Astrocyte of the hippocampus (primary cell): Measurements from ENCODE around the gene TM4SF4.
"Not testable (repeated sequence)": the region's sequence is repeated elsewhere in the genome, so short reads cannot be mapped to it uniquely, and the experiment has no call there.

ENCODE experiments used
- DNase-seq: peaks from one replicate; pipeline ENCODE4 v3.0.0; 2011; ENCODE audit warnings: low read depth, low spot score

The TM4SF4 gene, protein sequence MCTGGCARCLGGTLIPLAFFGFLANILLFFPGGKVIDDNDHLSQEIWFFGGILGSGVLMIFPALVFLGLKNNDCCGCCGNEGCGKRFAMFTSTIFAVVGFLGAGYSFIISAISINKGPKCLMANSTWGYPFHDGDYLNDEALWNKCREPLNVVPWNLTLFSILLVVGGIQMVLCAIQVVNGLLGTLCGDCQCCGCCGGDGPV

DNA sequence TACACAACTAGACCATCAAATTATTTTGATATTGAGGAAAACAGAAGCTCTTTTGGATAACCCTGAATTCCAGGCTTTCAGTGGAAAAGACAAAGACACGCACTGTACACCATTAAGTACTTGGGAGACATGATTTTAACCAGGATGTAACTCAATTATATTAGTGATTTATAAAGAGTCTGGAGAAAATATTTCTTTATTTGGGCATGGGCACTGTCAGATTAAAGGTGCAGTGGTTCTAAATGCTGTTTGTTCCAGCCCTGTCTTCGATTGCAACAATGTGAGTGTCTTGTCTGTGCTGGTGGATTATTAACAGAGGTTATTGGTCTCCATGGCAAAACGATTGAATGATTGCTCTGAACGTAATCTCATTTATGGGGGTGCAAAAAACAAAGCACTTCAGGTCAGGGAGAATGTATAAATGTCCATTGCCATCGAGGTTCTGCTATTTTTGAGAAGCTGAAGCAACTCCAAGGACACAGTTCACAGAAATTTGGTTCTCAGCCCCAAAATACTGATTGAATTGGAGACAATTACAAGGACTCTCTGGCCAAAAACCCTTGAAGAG, at the start of gene TM4SF4:
TSS of gene TM4SF4 (plus strand) at position 448 of the 568 bp plus-strand sequence. CDS start 181 bp downstream, outside the sequence.
- no peak for DNase-seq

DNA sequence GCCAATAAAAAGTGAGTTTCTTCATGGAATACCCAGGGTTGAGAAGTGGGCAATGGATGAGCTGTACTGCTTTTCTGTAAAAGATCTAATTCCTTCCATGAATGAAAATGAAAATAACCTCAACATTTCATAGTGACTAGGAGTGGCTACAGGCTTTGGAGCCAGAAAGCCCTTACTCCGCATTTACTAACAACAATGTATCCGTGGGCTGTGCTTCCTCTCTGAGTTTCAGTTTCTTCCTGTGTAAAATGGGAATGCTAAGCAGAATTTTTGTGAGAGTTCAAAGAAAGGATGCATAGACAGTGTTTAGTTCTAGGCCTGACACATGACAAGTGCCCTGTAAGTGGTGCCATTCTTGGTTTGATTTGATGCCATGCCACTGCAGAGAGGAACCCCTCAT, 49.6 kb upstream of the TM4SF4 start:
- DNase-seq, result no peak

DNA sequence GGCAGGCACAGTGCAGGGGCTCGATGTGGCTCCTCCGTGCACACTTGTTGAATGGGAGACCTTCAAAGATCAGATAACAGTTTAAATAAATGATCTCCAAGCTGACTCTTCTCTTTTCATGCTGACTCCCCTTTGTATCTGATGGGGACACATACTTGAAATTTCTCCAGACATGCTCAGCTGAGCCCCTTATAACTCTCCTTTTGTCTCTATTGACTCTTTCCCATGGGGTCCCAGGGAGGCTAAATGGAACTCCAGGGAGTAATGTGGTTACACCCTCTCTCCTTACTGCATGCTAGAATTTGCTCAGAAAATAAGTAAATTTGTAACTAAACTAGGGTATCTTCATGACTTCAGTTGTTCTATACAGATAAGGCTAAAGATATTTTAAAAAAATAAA, 48.2 kb upstream of the TM4SF4 start:
- no peak for DNase-seq

DNA sequence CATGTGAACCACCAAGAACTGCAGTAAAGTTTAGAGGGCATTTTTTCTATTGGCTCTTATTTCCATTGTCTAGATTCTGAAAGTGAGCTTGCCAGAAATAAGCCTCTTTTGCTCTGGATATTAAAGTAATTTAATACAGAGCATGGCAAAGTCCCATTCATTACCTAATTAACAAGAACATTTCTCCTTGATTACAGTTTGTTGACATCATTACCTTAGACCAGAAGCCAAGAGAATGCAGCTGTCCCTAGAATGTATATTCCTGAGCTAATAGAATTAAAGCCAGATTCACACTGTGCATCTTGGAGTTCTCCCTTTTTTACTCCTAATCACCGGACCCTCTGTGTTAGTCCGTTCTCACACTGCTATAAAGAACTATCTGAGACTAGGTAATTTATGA, 46.4 kb upstream of the TM4SF4 start:
- DNase-seq, result no peak

DNA sequence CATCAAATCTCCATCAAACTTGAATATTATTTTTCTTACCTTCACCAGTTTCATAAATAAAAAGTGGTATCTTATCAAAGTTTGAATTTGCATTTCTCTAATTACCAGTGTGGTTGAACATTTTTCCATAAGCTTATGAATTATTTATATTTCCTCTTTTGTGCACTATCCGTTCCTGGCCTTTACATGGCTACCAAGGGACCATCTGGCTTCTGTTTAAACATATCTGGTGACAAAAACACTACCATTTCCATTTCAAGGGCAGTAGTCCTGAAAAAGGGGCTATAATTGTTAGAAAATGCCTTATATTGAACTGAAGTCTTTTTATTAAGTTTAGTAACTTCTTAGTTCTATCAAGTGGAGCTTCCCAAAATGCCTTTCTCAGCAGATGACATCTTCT, 44.3 kb upstream of the TM4SF4 start:
- no peak for DNase-seq

DNA sequence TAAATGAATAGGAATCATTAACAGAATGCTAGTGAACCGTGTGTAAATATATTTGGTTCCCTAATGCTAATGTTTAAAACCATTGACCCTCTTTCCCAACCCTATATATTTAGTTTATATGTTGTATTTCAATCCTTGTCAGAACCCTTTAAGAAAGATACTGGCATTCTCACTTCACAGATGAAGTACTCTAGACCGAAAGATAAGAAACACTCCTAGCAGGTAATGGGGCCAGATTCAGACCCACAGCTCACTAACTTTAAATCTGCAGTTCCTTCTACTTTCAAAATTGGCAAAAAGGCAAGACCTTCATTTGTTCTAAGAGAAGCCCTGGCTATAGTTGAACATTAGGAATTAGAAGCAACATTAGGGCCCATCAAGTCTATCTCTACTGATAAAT, 42.3 kb upstream of the TM4SF4 start:
- DNase-seq, result no peak

DNA sequence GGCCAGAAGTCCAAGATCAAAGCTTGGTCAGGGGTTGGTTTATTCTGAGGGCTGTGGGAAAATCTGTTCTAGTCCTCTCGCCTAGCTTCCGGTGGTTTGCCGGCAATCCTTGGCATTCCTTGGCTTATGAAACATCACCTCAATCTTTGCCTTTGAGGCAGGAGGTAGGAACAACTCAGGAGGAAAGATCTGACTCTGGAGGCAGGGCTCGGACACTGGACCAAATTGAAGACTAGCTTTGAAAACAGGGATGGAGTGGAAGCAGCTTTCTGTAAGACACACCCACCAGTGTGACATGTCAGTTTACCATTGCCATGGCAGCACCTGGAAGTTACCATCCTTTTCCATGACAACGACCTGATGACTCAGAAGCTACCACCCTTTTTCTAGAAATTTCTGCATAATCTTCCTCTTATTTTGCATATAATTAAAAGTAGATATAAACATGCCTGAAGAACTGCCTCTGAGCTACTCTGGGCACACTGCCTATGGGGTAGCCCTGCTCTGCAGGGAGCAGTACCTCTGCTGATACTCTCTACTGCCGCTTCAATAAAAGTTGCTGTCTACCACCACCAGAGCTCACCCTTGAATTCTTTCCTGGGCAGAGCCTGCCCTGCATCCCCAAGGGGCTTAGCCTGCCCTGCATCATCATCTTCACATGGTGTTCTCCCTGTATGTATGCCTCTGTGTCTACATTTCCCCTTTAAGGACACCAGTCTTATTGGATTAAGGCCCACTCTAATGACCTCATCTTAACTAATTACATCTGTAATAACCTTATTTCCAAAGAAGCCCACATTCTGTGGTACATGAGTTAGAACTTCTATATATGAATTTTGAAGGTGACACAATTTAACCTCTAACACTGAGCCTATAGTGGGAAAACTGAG, 38.3 kb upstream of the TM4SF4 start:
- DNase-seq, result peak; percentile 76

DNA sequence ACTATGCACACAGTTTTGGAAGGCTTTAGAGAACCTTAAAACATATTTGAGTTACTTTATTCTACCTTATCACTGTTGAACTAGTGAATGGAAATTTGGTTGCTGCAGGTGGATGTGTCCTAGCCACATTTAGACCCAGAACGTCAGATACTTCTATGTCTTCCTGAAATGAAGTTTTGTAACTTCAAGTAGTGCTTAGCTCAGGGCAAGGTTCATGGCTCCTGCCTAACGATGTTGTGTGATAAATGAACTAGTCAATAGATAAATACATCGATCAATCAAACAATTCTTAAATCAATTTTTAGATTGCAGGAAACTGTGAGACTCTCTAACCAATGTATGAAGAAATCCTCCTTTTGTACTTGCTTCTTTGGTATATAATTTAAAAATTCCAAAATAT, 37.2 kb upstream of the TM4SF4 start:
- no peak for DNase-seq

DNA sequence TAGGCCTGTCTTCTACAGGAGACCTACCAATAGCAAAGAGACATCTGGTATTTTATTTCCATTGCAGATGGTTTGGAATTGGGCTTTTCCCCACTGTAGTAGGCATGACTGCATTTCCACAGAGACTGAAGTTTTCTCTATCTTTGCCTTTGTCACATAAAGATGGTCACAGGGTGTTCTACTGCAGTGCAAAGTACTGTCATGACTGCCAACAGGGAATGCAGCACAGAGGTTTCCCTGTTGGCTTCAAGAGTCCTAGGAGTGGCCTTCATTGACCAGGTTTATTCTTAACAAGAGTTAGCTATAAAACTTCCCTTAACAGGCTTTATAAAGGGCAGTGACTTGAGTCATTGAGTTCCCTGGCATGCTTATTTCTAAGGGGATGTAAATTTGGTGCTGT, 36.8 kb upstream of the TM4SF4 start:
- no peak for DNase-seq

DNA sequence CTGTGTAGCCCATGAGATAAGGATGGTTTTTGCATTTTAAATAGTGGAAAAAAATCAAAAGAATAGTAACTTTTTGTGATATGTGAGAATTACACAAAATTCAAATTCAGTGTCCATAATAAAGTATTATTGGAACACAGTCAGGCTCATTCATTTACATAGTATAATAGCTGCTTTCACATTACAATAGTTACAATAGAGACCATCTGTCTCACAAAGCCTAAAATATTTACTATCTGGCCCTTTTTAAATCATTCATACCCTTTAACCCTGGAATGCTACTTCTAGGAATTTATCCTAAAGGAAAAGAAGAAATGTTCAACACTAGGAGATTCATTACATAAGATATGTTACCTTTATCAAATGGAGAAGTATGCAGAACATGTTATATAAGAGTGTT, 35.5 kb upstream of the TM4SF4 start:
- DNase-seq, result no peak

DNA sequence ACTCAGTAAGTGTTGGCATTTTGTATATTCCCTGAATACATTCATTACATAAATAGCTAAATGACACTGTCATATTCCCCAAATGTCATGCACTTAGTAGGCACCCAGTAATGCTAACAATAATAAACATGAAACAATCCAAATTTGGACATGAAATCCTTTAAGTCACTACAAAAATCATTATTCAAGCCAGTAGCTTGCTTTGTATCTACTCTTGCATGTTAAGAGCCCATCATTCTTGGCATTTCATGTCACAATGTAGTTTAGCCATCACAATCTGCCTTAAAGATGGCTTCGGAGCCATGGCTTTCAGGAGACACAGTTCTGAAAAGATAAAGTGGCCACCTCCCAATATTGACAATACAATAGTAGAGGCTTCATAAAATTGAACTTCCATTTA, 32.9 kb upstream of the TM4SF4 start:
- no peak for DNase-seq

DNA sequence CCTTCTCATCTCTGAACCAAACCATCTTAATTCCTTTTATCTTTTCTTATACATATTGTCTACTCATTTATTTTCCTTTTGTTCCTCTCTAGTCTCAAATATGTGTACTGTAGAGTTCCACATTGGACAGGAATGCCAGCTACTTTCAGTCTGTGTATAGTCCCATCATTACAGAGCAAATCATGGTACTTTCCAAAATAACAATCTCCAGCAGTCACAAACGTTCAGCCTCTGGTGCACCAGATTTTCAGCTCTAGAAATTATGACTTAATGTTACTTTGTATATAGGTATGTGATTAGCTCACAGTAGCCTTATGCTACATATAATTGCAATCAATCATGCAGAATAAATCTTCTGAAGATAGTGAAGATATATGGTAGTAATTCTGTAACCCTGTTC, 32.5 kb upstream of the TM4SF4 start:
- DNase-seq, result no peak

DNA sequence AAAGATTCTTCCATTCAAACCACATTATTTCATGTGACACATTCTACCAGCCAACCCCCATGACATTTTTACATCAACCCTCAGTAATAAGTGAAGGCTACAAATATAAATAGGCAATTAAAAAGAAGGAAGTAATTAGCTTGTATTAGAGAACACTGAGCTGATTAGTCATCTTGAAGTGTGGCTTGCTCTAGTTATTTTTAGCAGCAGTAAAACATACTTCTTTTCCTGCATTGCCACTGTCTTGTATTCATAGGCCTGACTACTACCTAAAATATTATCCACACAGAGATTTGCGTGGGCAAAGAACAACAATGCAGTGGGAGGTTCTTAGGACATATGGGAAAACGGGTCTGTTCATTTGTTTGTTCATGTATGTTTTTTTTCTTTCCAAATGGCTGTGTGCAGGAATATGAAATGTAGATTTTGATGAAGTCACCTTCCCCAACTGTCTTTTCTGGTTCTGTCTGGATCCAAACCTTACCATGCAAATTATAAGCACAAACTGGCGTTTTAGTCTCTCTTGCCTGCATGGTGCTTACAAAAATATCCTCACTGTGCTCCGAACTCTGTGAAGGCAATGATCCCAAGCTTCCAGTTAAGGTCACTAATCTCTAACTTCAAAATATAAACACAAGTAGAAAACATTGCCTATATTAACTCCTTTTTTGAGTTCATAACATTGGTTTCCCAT, 31.5 kb upstream of the TM4SF4 start:
- peak; percentile 63 for DNase-seq

DNA sequence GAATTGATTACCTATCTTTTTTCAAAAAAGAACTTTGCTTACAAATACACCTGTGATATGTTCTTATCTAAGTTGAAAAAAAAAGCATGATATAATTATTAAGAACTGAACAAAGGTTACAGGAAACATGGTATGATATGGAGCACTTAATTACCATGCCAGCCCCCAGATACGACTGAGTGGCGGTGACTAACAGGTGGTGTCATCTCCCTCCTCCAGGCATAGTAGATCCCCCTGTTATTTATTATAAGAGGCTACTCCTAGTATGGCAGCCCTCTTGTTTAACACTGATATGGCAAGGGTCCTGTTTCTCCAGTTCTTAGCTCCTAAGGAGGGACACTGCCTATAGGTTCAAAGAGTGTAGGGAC, 31.0 kb upstream of the TM4SF4 start:
- no peak for DNase-seq

DNA sequence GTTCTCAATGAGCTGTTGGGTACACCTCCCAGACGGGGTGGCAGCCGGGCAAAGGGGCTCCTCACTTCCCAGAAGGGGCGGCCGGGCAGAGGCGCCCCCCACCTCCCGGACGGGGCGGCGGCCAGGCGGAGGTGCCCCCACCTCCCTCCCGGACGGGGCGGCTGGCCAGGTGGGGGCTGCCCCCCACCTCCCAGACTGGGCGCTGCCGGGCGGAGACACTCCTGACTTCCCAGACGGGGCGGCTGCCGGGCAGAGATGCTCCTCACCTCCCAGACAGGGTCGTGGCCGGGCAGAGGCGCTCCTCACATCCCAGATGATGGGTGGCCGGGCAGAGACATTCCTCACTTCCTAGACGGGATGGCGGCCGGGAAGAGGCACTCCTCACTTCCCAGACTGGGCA, 29.6 kb upstream of the TM4SF4 start:
- DNase-seq, result not testable (repeated sequence)

DNA sequence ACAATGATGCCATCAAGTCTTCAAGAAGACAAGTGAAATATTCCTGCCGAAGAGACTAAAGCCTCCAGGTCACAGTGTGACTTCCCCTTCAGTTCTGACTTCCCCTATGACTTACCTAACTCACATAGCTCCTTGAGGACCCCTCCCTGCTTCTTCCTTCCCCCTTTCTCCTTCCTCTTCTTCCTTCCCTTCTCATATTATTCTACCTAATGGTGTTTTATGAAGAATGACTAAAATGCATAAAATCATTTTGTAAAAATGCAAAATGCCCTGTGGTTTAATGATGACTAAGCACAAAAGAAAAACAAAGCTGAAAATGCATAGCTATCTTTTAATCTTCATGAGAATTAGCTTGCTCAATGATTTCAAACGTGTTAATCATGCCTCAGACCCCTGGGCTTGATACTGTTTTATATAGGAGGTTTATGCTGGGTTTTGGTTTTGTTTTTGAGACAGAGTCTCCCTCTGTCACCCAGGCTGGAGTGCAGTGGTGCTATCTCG, 26.1 kb upstream of the TM4SF4 start:
- peak; percentile 55 for DNase-seq

DNA sequence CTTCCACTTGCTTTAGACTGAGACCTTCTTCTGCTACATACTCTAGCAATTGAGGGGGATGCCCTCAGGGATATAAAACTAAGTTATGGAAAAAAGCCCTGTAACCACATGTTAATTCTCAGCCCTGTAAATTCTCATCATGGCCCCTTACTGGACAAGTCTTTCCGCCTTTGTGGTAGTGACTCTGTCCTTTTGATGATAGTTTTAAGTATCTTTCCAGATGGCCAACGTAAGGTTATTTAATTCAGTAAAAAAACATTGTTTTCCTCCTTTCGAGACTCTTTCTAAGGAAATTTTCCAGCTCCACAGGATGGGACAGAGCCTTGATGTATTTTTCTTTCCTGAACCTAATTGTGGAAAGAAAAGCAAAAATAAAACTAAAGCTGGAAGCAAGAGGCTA, 25.3 kb upstream of the TM4SF4 start:
- no peak for DNase-seq

DNA sequence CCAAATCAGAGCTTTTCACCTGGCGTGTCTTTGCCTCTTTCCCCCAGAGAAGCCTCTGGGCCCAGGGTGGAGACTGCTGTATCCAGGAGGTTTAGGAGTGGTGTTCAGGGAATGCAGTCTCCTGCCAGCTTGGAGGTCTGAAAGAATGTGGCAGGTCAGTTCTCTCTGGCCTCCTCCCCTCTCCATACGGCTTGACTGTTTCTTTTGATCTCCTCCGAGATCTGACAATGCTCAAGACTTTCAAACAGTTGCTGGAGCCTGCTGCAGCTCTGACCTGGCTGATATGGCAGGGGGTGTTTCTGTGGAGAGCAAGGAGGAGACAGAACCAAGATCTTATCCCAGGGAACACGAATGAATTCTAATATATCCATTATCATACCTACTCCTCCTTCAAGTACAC, 24.7 kb upstream of the TM4SF4 start:
- peak; percentile 74 for DNase-seq

DNA sequence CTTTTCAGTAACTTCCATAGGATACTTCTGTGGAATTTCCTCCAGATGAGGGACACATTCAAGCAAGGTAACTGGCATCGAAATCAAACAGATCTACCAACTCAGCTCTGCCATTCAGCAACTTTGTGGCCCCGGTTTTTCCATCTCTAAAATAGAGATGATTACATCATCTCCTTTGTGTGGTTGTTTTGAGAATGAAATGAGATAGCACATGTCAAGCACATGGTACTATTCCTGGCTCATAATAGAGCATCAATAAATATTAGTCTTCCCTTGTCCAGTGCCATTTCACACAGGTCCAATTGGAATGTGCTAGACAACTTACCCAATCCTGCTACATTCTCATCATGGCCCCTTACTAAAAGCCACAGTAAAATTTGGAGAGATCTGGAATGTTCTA, 24.2 kb upstream of the TM4SF4 start:
- no peak for DNase-seq

DNA sequence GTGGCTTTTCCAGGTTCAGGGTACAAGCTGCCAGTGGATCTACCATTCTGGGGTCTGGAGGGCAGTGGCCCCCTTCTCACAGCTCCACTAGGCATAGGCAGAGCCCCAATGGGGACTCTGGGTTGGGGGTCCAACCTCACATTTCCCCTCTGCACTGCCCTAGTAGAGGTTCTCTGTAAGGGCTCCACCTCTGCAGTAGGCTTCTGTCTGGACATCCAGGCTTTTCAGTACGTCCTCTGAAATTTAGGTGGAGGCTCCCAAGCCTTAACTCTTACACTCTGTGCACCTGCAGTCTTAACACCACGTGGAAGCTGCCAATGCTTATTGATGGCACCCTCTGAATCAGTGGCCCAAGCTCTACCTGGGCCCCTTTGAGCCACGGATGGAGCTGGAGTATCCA, 22.5 kb upstream of the TM4SF4 start:
- no peak for DNase-seq

DNA sequence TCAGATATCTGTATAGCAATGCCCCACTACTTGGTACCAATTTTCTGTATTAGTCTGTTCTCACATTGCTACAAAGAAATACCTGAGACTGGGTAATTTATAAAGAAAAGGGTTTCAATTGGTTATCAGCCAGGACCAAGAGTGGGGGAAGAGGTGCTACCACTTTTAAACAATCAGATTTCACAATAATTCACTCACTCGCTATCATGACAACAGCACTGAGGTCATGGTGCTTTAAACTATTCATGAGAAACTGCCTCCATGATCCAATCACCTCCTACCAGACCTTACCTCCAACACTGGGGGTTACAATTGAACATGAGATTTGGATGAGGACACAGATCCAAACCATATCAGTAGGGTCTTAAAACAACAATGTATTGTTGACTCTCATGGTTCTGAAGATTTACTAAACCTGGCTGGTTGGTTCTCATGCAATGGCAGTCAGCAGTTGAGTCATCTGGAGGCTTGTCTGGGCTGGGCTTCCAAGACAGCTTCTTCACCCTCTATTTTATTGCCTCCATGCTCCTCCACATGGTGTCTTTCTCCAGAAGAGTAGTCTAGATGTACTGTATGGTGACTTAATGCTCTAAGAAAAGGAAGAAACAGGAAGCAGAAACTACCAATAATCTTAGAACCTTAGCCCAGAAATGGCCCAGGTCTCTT, 21.2 kb upstream of the TM4SF4 start:
- DNase-seq, result no peak

DNA sequence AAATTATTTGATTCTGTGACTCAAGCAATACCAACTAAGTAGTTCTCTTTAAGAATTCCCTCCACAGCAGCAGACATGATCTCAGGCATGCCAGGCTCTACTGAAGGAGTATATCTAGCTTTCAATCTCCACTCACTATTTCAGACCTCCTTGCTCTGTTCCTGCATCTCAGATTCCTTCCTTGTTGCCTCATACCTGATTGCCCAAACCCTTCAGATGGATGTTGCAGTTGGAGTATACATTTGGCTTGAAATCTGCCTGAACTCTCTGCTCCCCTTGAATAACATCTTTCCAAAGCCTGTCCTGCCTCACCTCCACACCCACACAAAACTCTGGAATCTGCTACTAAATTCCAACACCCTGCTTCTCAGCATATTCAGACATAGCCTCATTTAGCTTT, 19.8 kb upstream of the TM4SF4 start:
- DNase-seq, result no peak
